HG03066 (cell line): ENCODE measurements around the gene TM7SF3.

ENCODE experiments used
- ATAC-seq: cut with Tn5 transposase; IDR thresholded peaks from one replicate; pipeline ENCODE4 v1.9.1; 2021; ENCODE audit warnings: low read depth; ENCODE audit not compliant: unreplicated experiment

TM7SF3 gene

DNA sequence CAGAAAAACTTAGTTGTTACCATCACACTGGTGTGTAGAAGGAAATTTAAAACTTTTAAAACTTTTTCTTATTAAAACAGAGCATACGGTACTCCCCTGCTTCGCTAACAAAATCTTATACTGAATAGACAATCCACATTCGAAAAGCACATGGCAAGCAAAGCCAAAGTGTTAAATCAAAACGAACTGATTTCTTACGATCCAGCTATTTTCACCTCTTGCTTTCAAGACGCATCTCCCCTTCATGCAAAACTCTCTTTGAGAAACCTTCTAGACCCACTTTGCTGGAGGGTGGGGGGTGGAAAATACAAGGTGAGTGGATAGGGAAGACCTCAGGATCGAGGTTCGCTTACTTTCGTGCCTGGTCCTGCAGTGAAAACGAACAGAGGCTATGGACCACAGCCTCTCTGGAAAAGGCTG is 76.7 kb downstream of the TM7SF3 start:
- no peak for ATAC-seq

DNA sequence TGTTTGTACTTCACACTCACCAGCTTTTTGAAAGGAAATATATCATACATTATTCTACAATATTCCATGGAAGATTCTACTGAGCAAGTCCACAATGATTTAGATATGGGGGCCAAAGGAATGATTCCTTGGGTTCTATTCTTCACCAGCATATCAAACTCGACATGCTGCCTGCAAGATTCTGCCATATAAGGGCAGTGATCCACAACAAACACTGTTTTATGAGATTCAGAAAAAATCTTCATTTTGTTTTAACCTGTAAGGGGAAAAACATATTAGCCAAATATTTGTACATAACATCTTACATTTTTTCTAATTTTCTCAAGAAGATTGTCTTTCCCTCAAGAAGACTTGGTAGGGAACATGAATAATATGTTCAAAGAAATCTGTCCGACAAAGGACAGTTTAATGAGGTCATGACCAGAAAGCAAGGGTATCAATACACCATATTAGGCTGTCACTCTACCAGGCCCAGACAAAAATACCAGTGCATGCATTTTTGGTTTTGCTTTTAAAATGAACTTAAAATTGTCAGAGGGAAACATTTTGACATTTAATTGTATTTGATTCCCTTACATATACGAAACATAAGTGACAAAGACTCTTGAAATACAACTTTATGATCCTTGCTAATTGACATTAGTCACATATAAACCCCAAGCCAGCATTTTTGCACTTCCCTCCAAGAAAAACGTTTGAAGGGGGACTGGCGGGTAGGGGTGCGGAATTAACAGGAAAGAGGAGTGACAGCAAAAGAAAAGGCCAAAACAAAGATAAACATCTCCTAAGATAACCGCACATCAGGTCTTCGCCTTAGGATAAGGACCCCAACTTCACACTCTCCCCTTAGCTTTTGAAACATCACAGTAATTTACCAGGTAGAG is 77.4 kb downstream of the TM7SF3 start:
- no peak for ATAC-seq

DNA sequence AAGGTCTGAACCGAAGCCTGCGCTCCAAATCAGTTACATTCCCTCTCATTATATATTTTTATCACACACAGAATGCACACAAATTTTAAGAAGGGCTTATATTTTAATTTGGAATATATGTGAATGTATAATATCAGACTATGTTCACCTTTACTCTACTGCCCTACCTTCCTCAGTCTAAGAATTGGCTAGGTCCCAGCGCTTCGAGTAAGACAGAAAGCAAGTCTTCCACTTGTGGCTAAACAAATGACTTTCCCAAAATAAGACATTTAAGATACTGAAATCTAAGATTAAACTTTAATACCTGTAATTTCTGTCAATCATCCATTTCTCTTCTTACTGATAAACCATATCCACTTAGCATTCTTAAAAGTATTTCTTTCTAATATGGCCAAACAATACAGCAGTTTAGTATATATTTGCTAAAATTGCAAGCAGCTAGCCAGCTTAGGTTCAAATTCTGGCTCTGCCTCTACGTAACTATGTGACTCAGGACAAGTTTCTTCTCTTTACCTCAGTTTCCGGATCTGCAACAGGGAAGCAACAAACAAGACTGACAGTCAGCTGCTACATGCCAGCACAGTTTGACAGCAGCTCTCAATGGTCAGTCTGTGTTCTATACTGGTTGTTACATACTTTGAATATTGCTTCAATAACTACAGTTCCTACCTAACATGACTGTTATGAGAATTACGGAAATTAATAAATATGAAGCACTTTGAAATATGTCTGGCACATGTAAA is 78.4 kb downstream of the TM7SF3 start:
- no peak for ATAC-seq

DNA sequence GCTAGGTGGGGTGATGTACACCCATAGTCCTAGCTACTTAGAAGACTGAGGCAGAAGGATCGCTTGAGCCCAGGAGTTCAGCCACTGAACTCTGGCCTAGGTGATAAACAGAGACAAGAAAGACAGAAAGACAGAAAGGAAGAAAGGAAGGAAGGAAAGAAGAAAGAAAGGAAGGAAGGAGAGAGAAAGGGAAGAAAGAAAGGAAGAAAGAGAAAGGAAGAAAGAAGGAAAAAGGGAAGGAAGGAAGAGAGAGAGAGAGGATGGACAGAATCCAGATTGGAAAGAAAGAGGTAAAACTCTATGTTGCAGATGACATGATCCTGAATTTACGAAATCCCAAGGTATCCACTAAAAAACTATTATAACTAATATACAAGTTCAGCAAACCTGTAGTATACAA is 84.6 kb downstream of the TM7SF3 start:
- ATAC-seq, result no peak

DNA sequence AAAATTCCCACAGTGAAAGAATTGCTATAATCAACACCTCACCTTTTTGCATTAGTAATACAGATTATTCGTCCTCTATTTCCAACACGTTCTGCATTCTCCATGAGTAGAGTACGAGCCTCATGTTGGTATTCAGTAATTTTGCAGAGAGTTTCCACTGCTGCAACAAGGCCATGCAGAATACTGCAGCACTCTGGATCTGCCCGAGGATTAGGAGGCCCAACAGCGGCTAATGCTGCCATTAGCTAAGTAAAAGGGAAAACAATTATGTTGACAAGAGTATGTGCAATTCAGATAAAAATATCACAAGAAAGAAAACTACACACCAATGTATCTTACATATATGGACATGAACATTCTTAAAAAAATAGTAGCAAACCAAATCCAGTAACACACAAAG is 85.5 kb downstream of the TM7SF3 start:
- ATAC-seq, result no peak
